K562 (cell line): ENCODE data around the gene PRKAG2. TPM values are rescaled to one million over a fixed set of nuclear protein-coding genes. Genes with fewer than 3 reads are reported as not detected.

ENCODE experiments used
- CCNT2 ChIP-seq: IDR thresholded peaks from 2 replicates; pipeline ENCODE4 v1.6.1; 2011; ENCODE audit warnings: borderline replicate concordance, low read depth, mild to moderate bottlenecking, moderate library complexity, mixed read lengths, low read length; ENCODE audit not compliant: insufficient read length; ENCODE audit errors: extremely low read depth
- FUS ChIP-seq: fragments of 200-400 bp; formaldehyde crosslinking; optimal IDR thresholded peaks from 2 replicates; pipeline ENCODE3; 2017; ENCODE audit warnings: low read depth, low read length
- GTF2E2 ChIP-seq: fragments of 200-800 bp; sonication (Bioruptor generic); IDR thresholded peaks from 2 replicates; pipeline ENCODE4 v1.6.1; 2016; ENCODE audit warnings: missing genetic modification characterization, missing compliant biosample characterization
- HIVEP1 ChIP-seq: fragments of 250-450 bp; sonication (Bioruptor Pico); IDR thresholded peaks from 2 replicates; pipeline ENCODE4 v1.4.0; 2020; ENCODE audit warnings: mild to moderate bottlenecking
- PHF20 ChIP-seq: fragments of 450-650 bp; IDR thresholded peaks from 2 replicates; pipeline ENCODE4 v1.6.1; 2018; ENCODE audit not compliant: partially characterized antibody
- SOX6 ChIP-seq: fragments of 450-650 bp; IDR thresholded peaks from 2 replicates; pipeline ENCODE4 v1.6.1; 2014; ENCODE audit warnings: mild to moderate bottlenecking
- SP2 ChIP-seq: IDR thresholded peaks from 2 replicates; pipeline ENCODE4 v1.6.1; 2011; ENCODE audit warnings: mild to moderate bottlenecking, low read depth, low read length, moderate library complexity; ENCODE audit not compliant: poor library complexity, severe bottlenecking; ENCODE audit errors: extremely low read depth
- ZFP1 ChIP-seq: fragments of 450-650 bp; formaldehyde crosslinking; IDR thresholded peaks from 2 replicates; pipeline ENCODE4 v1.4.0; 2020; ENCODE audit warnings: mild to moderate bottlenecking, mixed read lengths
- ZKSCAN8 ChIP-seq: fragments of 200-800 bp; sonication (Bioruptor generic); IDR thresholded peaks from 2 replicates; pipeline ENCODE4 v1.6.1; 2016; ENCODE audit warnings: missing genetic modification characterization, missing compliant biosample characterization
- ZNF121 ChIP-seq: sonication (generic); formaldehyde crosslinking; conservative IDR thresholded peaks from 2 replicates; pipeline ENCODE4 v1.8.0; 2022; ENCODE audit warnings: missing genetic modification reagents
- ZNF124 ChIP-seq: sonication (generic); formaldehyde crosslinking; IDR thresholded peaks from 2 replicates; pipeline ENCODE4 v1.8.1; 2022; ENCODE audit warnings: missing genetic modification reagents
- ZNF41 ChIP-seq: fragments of 250-450 bp; sonication (Bioruptor Pico); conservative IDR thresholded peaks from 2 replicates; pipeline ENCODE4 v1.4.0; 2020; ENCODE audit warnings: mild to moderate bottlenecking
- ZNF561 ChIP-seq: fragments of 450-650 bp; formaldehyde crosslinking; conservative IDR thresholded peaks from 2 replicates; pipeline ENCODE4 v1.4.0; 2020; ENCODE audit warnings: mild to moderate bottlenecking, moderate library complexity
- ZNF668 ChIP-seq: fragments of 250-450 bp; sonication (Bioruptor Pico); IDR thresholded peaks from 2 replicates; pipeline ENCODE4 v1.8.0; 2022; ENCODE audit warnings: mild to moderate bottlenecking, inconsistent platforms
- ZNF695 ChIP-seq: fragments of 450-650 bp; formaldehyde crosslinking; IDR thresholded peaks from 2 replicates; pipeline ENCODE4 v1.4.0; 2020; ENCODE audit warnings: mild to moderate bottlenecking, moderate library complexity
- polyA plus RNA-seq, 8 experiments: library from polyadenylated mRNA; depleted of rRNA in 4 of 8; stranded (reverse) in 5 of 8; unstranded in 3 of 8; fragments of >200 nt; fragmentation: Nextera tagmentation in 2 of 8; fragmentation: Illumina TruSeq in 1 of 8; extraction: Ambion mirVana in 2 of 8; extraction: Trizol in 1 of 8; gene quantifications; 2 replicates each; pipeline versions ENCODE4 v1.2.1 to v1.2.3, GENCODE V29; 2011 to 2014; ENCODE audit warnings: inconsistent platforms in 1 of 8, missing spikeins in 1 of 8
- total RNA-seq, 7 experiments: library from RNA; depleted of rRNA in 6 of 7; stranded (reverse); fragments of >200 nt in 6 of 7; fragmentation: Illumina TruSeq in 2 of 7; extraction: Trizol in 2 of 7; gene quantifications; 2 replicates each; pipeline versions ENCODE4 v1.2.1 to v1.2.3, GENCODE V29; 2011 to 2021; ENCODE audit warnings: low replicate concordance in 1 of 7
- TF ChIP-seq, protein P1 (sequence below): fragments of 250-450 bp; sonication (Bioruptor Pico); IDR thresholded peaks from 2 replicates; pipeline ENCODE4 v1.4.0; 2020; ENCODE audit warnings: mild to moderate bottlenecking, moderate library complexity
- TF ChIP-seq, protein P2 (sequence below), 2 experiments: fragments of 450-650 bp in 1 of 2; sonication (generic) in 1 of 2; formaldehyde crosslinking in 1 of 2; IDR thresholded peaks in 1 of 2; conservative IDR thresholded peaks in 1 of 2; 2 replicates each; pipeline versions ENCODE4 v1.6.1 to v1.8.1; 2016 to 2023; ENCODE audit warnings: mild to moderate bottlenecking in 2 of 2, moderate library complexity in 2 of 2, inconsistent platforms in 1 of 2, missing genetic modification reagents in 1 of 2
- TF ChIP-seq, protein P3 (sequence below), 3 experiments: fragments of 200-800 bp in 1 of 3; sonication (Bioruptor generic) in 1 of 3; sonication (generic) in 1 of 3; formaldehyde crosslinking in 1 of 3; IDR thresholded peaks; 2 replicates each; pipeline versions ENCODE4 v1.6.1 to v1.8.0; 2016 to 2022; ENCODE audit warnings: mild to moderate bottlenecking in 2 of 3, missing compliant biosample characterization in 2 of 3, missing genetic modification characterization in 2 of 3, missing genetic modification reagents in 1 of 3
- TF ChIP-seq, protein P4 (sequence below): IDR thresholded peaks from 3 replicates; pipeline ENCODE4 v1.6.1; 2011; ENCODE audit warnings: borderline replicate concordance, mild to moderate bottlenecking; ENCODE audit not compliant: insufficient read length, insufficient read depth
- TF ChIP-seq, protein P5 (sequence below): fragments of 450-650 bp; formaldehyde crosslinking; IDR thresholded peaks from 2 replicates; pipeline ENCODE4 v1.4.0; 2022; ENCODE audit warnings: mild to moderate bottlenecking, moderate library complexity

The PRKAG2 gene
- total and polyA plus RNA-seq, 9 of the 15 experiments (the other 6 are each of a cell fraction or from before 2014, with no cell fraction given) = 0.99 to 5.6 (median 3.3) TPM

DNA sequence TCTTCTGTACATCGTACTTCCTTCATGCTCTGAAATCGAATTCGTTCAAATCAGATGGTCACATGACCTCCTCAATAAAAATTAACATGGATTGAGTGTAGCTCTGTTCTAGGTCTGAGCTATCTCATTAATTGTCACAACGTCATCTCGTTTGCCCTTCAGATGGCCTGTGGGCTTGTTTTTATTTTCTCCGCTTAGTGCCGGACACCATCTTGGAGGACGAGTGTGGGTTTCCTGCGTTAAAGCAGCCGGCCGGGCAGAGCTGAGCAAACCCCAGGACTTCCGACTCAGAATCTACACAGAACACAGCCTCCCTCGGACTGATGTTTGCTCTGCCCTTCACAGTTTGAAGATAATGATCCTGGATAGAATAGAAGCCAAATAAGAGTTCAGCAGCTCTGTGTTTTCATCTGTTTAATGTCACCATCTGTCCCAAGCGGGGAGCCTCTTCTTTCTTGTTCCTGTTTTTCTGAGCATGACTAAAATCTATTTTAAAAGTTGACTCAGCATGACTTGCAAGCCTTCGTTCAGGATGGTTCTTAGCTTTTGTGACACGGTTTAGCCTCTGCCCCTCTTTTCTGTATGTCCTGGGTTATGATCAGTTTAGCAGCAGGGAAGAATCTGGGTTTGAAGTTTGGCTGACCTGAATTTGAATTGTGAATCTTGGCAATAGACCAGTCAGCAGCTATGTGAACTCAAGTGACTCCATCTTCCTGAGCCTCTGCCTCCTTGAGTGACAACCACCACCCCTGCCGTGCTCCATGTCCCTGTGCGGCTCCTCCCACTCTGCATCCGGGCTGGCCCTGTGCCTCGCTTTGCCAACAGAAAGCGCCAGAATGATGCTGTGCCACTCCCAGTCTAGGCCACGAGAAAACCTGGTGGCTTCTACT is 48.8 kb upstream of the PRKAG2 start (continued):
- TF ChIP-seq ZNF41 (CRISPR knock-in tag) = peak; percentile 90; the same call in 1 of the 2 replicates
- TF ChIP-seq GTF2E2 (tag) = no peak
- TF ChIP-seq ZFP1 (CRISPR knock-in tag) = peak; percentile 71; the same call in 1 of the 2 replicates
- peak; percentile 87 for TF ChIP-seq ZNF695 (CRISPR knock-in tag)
- TF ChIP-seq CCNT2 = no peak
- TF ChIP-seq, protein P1, sequence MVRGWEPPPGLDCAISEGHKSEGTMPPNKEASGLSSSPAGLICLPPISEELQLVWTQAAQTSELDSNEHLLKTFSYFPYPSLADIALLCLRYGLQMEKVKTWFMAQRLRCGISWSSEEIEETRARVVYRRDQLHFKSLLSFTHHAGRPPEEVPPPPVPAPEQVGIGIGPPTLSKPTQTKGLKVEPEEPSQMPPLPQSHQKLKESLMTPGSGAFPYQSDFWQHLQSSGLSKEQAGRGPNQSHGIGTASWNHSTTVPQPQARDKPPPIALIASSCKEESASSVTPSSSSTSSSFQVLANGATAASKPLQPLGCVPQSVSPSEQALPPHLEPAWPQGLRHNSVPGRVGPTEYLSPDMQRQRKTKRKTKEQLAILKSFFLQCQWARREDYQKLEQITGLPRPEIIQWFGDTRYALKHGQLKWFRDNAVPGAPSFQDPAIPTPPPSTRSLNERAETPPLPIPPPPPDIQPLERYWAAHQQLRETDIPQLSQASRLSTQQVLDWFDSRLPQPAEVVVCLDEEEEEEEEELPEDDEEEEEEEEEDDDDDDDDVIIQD (CRISPR knock-in tag) = peak; percentile 89
- no peak for TF ChIP-seq ZNF121 (CRISPR knock-in tag)
- TF ChIP-seq, protein P2, sequence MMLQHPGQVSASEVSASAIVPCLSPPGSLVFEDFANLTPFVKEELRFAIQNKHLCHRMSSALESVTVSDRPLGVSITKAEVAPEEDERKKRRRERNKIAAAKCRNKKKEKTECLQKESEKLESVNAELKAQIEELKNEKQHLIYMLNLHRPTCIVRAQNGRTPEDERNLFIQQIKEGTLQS (IDR thresholded peaks at IDR 0.05) = peak; percentile 83
- TF ChIP-seq, protein P2 (CRISPR knock-in tag; conservative IDR thresholded peaks at IDR 0.05) = peak; percentile 86
- peak; percentile 91; the same call in 1 of the 2 replicates for TF ChIP-seq ZNF668 (CRISPR knock-in tag)
- TF ChIP-seq, protein P3, sequence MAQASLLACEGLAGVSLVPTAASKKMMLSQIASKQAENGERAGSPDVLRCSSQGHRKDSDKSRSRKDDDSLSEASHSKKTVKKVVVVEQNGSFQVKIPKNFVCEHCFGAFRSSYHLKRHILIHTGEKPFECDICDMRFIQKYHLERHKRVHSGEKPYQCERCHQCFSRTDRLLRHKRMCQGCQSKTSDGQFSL (CRISPR knock-in tag; IDR thresholded peaks at IDR 0.05) = no peak
- TF ChIP-seq, protein P3 (tag; IDR thresholded peaks at IDR 0.05) = peak in 1 of 2 experiments; percentile 93; a peak in 2 of 4 replicates
- TF ChIP-seq HIVEP1 (CRISPR knock-in tag) = peak; percentile 93
- TF ChIP-seq PHF20 = no peak
- TF ChIP-seq, protein P4, sequence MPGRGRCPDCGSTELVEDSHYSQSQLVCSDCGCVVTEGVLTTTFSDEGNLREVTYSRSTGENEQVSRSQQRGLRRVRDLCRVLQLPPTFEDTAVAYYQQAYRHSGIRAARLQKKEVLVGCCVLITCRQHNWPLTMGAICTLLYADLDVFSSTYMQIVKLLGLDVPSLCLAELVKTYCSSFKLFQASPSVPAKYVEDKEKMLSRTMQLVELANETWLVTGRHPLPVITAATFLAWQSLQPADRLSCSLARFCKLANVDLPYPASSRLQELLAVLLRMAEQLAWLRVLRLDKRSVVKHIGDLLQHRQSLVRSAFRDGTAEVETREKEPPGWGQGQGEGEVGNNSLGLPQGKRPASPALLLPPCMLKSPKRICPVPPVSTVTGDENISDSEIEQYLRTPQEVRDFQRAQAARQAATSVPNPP = no peak
- TF ChIP-seq ZKSCAN8 (CRISPR knock-in tag) = peak; percentile 94
- TF ChIP-seq ZNF124 = no peak
- no peak for TF ChIP-seq SP2
- TF ChIP-seq, protein P5, sequence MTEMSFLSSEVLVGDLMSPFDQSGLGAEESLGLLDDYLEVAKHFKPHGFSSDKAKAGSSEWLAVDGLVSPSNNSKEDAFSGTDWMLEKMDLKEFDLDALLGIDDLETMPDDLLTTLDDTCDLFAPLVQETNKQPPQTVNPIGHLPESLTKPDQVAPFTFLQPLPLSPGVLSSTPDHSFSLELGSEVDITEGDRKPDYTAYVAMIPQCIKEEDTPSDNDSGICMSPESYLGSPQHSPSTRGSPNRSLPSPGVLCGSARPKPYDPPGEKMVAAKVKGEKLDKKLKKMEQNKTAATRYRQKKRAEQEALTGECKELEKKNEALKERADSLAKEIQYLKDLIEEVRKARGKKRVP (CRISPR knock-in tag) = peak; percentile 93
- TF ChIP-seq ZNF561 (CRISPR knock-in tag) = peak; percentile 73; the same call in 1 of the 2 replicates
- TF ChIP-seq FUS = no peak
- TF ChIP-seq SOX6 = 0 out of 2 replicates have a peak, but pooled peaks have one; percentile 22
